Eye (tissue), 1 donor: Measurements from ENCODE around the gene SRSF7.
"Not testable (repeated sequence)": the region's sequence is repeated elsewhere in the genome, so short reads cannot be mapped to it uniquely, and the experiment has no call there.

Experiments
- DNase-seq: peaks from one replicate; pipeline ENCODE4 v3.0.0-alpha.2; 2015

The SRSF7 gene

DNA sequence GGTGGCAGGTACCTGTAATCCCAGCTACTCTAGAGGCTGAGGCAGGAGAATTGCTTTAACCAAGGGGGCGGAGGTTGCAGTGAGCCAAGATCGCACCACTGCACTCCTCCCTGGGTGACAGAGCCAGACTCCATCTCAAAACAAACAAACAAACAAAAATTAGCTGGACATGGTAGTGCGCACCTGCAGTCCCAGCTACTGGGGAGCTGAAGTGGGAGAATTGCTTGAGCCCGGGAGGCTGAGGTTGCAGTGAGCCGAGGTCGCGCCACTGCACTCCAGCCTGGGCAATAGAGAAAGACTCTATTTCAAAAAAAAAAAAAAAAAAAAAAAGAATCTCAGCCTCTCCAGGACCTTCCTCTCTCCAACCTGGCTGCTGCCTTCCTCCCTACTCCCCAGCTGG is 20.1 kb downstream of the SRSF7 start:
- DNase-seq: no peak

DNA sequence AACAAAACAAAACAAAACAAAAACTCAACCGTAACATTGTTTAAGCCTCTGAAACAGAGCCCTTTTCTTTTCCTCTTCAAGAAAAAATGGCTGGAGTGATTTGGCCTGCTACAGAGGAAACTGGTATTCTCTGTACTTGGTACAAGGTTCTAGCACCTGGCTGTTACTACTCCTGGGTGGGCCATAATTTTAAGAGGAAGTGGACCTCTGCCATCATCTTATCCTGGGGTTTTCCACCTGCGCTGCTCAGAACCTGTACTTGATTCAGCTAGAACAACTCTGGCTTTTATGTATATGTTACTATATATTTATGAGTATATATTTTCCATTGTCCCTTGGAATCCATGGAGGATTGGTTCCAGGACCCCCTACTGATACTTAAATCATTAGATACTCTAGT is 22.5 kb downstream of the SRSF7 start:
- no peak for DNase-seq

DNA sequence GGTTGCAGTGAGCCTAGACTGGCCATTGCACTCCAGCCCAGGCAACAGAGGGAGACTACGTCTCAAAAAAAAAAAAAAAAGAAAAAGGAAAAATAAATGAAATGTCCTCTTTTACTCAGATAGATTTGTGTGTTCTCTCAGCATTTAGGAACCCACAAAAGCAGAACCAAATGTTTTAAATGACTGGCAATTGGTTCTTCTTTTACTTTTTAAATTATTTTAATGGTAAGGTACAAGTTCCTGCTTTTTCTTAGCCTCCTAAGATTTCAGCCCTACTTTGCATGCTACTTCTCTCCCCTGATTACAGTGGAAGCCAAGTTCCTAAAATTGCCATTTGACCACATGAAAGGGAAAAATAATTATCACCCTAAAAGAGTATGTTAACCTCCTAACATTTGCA is 23.5 kb downstream of the SRSF7 start:
- no peak for DNase-seq

DNA sequence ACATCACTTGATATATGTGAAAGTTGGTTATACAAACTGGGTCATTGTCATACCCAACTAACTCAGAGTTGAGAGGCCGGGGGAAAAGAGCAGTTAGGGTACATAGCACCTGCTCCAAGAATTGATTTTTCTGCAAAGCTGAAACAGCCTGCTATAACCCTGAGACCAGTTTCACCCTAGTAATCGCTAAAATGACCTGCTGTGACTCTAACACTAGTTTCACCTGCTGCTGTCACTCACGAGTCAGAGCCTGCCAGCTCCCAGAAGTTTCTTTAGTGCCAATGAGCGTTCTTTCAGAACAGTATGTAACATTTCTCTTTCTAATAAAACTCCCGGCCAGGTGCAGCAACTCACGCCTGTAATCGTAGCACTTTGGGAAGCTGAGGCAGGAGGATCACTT is 28.0 kb downstream of the SRSF7 start:
- no peak for DNase-seq

DNA sequence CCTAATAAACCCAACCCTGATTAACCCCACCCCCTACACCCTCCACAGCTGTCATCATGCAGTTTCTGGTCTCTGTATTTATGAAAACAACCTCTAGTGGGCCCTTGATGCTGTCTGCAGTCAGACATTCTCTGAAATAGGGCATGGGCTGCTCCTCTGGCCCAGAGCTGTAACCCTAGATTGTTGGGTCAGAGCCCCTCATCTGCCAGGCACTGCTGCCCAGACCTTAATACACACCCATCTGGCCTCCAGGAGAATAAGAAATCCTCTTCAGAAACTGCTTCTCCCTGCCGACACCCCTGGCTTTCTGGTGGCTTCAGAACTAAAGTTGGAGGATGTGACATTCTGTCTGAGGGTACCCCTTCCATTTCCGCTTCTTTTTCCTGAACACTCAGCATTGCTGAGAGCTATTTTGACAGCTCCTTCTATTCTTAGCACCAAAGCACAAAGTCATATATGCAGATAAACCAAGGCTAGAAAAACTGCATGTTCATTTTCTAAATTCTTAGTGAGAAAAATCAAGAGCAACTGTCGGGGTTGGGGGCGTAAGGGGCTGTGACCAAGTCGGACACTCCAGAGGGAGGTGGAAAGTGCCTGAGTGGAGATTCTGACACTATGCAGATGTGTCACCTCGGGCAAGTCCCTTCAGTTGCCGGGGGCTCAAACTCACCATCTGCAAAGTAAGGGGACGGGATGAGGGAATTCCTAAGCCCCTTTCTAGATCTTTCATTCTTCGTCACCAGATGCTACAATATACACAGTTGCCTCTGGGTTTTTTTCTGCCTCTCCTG is 28.7 kb downstream of the SRSF7 start:
- no peak for DNase-seq

DNA sequence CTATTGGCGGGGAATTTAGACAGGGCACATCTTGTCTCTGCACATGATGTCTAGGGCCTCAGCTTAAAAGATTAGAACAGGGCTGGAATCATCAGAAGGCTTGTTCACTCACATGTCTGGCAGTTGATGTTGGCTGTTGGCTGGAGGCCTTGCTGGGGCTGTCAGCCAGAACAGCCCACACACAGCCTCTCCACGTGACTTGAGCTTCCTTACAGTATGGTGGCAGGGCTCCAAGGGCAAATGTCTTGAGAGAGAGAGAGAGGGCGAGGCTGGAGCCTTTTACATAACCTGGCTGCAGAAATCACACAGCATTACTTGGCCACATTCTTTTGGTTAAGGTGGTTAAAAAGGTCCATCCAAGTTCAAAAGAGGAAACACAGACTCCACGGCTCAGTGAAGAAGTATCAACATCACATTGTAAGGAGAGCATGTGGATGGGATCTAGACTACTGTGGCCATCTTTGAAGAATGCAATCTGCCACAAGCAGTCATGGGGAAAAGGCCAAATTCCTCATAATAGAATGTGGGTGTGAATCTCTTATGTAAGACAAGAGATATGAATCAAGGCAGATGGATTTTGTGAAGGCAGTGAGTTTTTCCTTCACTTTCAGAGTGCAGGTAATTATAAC is 30.4 kb downstream of the SRSF7 start:
- peak; percentile 61 for DNase-seq

DNA sequence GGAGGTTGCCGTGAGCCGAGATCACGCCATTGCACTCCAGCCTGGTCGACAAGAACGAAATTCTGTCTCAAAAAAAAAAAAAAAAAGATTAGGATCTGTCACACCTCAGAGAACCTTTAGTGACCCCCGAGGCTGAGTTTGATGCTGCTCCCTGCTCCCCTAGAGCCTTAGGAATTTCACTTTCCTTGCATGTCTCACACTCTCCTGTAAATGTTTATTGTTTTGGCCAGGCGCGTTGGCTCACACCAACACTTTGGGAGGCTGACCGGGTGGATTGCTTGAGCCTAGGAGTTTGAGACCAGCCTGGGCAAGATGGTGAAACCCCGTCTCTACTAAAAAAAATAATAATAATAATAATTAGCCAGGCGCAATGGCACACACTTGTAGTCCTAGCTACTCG is 31.5 kb downstream of the SRSF7 start:
- no peak for DNase-seq

DNA sequence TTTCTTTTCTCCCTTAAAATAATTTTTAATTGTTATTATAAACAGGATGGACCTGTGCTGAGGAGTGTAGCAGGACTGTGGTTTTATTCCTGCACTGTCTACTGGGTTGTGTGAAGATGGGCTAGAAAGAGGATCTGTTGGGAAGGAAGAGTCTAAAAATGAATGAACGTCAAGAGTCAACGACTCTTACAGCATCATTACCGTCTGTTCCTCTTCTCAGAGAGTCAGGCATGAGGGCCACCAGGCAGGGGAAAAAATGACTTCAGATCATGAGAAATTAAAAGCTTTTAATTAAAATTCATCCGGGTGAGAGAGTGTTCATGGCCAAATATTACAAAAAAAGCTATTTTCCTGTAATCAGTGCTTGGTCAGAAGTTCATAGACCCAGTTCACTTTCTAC is 32.6 kb downstream of the SRSF7 start:
- DNase-seq: no peak

DNA sequence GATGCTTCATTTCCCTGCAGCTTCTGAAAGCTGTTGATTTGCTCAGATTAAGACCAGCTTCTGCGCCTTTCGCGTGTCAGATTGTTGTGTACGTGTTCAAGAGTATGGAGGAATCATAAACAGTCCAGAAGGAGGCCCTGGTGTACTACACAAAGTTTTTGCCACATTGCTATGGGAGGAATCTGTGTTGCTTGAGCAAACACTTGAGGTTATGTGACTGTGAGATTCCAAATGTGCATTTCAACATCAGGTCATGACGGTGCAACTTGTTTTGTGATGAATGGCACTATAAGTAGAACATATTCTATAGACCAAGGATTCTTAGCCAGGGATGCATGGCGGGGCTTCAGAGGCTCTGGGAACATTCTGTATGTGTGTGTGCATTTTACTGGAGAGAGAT is 35.0 kb downstream of the SRSF7 start:
- no peak for DNase-seq

DNA sequence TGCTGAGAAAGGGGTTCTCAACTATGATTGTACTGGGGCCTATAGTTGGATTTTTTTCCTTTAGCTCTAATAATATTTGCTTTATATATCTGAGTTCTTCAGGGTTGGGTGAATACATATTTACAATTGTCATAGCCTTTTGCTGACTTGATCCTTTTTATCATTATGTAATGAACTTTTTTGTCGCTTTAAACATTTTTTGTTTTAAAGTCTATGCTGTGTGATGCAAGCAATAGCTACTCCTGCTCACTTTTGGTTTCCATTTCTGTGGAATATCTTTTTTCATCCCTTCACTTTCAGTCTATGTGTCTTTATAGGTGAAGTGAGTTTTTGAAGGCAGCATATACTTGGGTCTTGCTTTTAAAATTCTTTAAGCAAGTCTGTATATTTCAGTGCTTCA is 36.2 kb downstream of the SRSF7 start:
- DNase-seq: not testable (repeated sequence)

DNA sequence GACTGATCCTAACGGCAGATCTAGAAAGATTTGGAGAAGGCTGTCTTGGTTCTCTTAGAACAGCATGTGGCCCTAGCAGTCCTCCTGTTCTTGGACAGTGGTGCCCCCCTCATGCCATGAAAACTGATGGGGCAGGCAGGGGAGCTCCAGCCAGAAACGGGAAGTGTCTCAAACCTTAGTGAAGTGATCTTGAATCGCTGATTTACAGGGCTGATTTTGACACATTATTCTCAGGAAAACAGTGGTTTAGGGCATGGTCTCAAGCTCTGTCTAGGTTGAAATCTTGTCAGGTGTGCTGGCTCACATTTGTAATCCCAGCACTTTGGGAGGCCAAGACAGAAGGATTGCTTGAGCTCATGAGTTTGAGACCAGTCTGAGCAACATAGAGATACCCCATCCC is 37.8 kb downstream of the SRSF7 start:
- no peak for DNase-seq

DNA sequence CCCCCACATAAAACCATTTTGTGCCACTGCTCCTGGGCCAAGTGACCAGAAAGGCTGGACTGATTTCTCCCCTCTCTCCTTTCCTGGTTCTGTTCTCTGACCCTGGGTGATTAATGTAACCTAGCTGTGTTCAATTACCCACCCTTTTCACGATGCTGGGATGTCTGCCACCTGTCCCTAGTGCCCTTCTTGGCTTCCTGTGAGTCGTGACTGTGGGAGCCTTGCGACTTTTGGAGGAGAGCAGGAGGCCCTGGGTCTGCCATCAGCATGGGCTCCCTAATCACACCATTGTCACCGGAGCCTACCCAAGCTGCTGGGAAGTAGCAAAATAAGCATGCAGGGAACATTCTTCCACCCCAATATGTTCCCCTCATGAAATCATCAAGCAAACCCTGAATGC is 38.3 kb downstream of the SRSF7 start:
- no peak for DNase-seq

DNA sequence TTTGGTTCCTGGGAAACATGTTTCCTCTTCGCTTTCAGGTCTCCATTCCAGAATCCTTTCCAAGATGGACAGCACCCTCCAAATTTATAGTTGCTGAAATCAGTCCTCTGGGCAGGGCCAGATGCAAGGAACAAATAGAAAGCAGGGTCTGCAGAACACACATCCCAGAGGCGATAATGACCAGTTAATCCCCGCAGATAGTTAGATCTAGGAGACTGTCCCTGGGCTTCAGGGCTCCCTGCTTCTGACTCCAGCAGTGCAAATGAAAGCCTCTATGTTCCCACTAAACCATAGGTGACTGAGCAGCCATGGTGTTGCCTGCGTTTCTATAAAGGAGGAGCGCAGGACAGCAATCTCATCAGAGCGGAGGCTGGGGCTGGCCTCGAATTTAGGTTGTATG is 38.7 kb downstream of the SRSF7 start:
- DNase-seq: no peak

DNA sequence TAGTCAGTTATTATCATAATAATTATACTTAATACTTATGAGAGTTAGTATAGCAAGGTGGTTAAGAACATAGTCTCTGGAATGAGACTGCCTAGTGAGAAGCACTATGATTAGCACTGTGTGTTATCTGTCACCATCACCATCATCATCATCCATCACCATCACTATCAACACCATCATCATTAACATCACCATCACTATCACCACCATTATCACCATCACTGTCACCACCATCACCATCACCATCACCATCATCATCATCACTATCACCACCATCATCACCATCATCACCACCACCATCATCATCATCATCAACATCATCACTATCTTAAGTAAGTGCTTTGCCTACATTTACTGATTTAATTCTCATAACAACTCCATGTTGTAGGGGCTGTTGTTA is 39.6 kb downstream of the SRSF7 start:
- no peak for DNase-seq

DNA sequence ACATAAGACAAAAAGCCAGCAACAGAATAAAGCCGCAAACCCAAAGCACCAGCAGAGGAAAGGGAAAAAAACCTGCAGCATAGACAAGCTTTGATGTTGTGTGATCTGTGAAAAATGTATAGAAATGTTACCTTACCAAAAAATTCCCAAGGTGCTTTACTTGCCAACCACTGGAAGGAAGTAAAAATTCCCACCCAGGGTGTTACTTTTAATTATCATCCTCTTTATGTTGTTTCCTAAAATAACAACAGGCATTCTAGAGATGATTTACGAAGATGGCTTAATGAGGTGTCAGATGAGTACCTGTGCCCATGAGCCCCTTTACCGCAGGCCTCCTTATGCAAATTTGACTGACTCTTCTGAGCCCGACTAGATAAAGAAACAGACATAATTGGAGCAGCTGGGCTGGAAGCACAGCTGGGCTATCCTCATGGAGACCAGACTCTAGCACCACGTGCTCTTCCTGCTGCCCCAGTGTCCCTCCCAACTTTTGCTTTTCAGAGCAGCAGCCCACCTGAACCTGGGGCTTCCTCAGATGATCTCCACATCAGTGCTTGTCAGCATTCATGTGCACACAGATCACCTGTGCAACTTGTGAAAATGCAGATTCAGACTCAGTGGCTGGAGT is 41.5 kb downstream of the SRSF7 start:
- peak; percentile 16 for DNase-seq

DNA sequence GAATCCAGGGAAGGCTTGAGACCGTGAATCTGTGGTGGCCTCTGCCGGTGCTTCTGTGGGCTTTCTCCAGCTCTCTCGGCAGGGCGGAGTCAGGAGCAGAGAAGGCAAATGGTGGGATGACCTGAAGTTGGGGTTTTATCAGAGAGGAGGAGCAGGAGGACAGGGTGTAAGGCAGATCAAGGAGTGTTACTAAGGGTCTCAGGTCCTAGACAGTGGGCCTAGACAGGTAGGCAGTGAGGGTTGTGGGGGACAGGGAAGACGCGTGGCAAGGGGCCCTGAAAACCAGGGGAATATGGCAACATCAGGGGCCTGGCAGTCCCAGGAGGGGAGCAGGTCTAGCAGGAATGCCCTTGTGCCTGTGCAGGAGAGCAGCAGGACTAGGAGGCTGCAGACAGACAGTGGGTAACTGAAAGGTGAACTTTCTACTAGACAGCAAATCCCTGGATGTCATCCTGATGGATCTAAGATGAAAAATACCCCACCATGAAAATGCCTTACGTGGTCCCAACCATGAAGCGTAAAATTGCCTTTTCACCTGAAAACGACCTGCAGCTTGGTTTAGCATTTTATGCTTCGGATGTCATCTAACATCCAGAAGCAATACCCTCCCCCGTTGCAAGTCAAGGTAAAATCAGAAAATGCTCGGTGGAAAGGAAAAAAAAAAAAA is 42.1 kb downstream of the SRSF7 start:
- DNase-seq: peak; percentile 52

DNA sequence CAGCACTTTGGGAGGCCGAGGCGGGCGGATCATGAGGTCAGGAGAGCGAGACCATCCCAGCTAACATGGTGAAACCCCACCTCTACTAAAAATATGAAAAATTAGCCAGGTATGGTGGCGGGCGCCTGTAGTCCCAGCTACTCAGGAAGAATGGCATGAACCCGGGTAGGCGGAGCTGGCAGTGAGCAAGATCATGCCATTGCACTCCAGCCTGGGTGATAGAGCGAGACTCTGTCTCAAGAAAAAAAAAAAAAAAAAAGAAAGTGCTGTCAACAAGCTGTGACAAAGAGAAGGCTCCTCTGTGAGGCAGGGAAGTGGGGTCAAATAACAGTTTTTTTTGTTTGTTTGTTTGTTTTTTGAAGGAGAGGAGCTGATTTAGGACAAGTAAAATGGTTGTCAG is 42.7 kb downstream of the SRSF7 start:
- DNase-seq: not testable (repeated sequence)

DNA sequence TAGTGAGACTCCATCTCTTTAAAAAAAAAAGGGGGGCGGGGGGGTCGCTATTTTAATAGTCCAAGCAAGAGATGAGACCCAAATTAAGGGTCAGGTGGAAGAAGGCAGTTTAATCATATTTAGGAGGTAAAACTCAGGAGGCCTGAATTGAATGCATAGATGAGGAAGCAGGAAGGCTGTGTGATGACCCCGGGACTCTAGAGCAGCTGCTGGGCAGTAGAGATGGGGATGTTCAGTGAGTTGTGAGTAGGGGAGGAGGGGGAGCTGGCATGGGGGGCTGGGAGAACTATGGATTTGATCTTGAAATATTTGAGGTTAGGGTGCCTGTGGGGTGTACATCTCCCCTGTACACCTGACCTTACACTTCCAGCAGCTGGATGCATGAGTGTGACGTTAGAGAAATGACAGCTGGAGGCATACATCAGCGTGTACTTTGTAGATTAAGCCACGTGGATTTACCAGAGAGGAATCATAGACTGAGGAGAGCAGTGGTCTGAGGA is 44.3 kb downstream of the SRSF7 start:
- no peak for DNase-seq

DNA sequence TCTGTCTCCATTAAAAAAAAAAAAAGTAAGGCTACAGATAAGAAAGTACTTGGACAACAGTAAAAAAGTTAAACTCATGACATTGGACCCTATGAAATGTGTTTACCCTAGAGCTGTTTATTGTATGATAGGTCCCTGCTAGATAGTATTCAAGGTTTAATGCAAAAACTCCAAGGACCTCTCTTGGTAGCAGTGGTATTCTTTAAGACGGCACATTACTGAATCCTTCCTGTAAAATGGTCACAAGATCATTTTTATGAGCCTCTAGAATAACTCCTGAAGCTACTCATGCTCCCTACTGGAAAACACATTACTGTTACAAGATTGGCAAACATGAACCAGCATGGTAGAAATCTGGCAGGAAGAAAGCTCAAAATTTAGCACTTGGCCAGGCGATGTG is 46.5 kb downstream of the SRSF7 start:
- DNase-seq: no peak

DNA sequence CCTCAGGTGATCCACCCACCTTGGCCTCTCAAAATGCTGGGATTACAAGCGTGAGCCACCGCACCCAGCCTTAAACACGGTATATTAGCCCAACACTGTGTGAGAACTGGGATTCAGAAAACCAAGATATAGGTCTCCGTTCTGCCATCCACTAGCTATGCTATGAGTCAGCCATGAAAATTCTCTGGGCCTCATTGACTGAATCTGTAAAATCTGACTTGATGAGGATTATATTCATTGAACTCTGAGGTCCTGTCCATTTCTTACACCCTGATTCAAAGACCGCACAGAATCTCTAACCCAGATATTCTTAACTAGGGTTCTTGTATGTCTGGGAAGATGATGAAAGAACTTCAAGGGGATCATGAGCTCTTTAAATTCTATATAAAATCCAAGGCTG is 47.8 kb downstream of the SRSF7 start:
- not testable (repeated sequence) for DNase-seq

DNA sequence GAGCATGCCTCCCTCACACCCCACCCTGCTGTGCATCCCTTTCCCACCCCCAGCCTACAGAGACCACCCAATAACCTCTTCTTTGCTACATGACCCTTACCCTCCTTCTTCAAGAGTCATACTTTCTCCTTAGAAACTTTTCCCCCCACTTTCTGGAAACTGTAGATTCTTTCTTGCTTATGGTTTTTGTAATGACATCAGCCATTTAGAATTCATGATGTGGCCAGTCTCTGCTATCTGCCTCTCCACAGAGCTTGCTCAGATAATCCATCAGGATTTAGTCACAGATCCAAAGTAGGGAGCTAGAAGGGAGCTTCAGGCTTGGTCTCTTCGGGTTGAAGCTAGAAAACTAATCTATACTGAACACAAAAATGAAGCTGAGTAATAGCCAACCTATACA is 48.7 kb downstream of the SRSF7 start:
- peak; percentile 24 for DNase-seq

DNA sequence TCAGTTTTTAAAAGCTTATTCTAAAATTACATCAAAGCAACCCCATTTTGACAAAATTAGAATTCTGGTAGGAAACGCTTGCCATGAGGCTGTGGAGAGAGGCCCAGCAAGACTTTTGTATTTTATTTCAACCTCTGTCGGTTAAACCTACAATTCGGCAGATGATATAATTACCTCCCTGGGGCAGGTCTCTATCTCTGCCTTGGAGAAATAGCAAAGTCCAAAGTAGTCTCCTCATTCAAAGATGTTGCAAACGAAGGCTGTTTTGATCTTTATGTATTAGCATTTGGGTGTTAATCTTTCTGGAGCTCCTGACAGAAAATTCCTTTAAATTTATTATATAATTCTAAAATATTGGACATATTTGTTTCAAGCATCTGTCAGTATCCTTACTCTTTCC is 49.6 kb downstream of the SRSF7 start:
- no peak for DNase-seq

DNA sequence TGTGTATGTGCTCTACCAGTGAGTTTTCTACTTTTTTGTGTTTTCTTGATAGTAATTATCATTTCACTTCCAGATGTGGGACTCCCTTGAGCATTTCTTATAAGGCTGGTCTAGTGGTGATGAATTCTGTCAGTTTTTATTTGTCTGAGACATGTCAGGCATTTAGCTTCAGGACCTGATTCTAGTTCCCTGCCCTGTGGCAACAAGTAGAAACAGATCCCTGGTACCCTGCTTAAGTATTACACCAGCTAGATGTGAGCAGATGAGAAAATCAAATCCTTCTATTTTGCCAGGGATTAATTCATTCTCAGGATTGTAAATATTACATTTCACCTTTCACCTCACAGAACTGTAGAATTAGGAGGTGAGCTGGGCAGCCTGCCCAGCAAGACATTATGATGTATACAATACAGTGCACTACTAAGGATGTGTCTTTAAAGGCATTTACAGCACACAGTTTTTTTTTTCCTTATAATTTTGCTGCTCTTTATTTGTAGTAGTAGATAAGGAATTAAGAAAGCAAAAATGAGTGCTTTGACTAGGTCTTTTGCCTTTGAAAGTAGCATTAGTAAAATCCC is 50.2 kb downstream of the SRSF7 start:
- DNase-seq: no peak
